Mucosa of descending colon (tissue), 3 donors: Measurements from ENCODE around the gene SLC26A9. TPM values are rescaled to one million over a fixed set of nuclear protein-coding genes. Genes with fewer than 3 reads are reported as not detected.

Experiments used
- ATAC-seq: fragments of 200-7000 bp; cut with Tn5 transposase; one replicate; pipeline ENCODE4 v1.9.1; 2020; ENCODE audit warnings: mild to moderate bottlenecking, moderate library complexity
- DNase-seq, 3 donors: peaks; one replicate each; pipeline ENCODE4 v3.0.0-alpha.2; 2020
- H3K36me3 ChIP-seq: fragments of 200-600 bp; one replicate; pipeline ENCODE4 v1.8.0; 2021; ENCODE audit warnings: low read depth, mild to moderate bottlenecking
- H3K4me1 ChIP-seq: fragments of 200-600 bp; one replicate; pipeline ENCODE4 v1.8.0; 2021; ENCODE audit warnings: low read depth, mild to moderate bottlenecking
- H3K4me3 ChIP-seq: fragments of 200-600 bp; one replicate; pipeline ENCODE4 v1.8.0; 2021; ENCODE audit warnings: mild to moderate bottlenecking
- H3K9me3 ChIP-seq: fragments of 200-600 bp; one replicate; pipeline ENCODE4 v1.8.0; 2021; ENCODE audit warnings: mild to moderate bottlenecking
- intact Hi-C, 2 donors: fragments of 100-400 bp; cut with DNase I in 1 of 2; cut with micrococcal nuclease in 1 of 2; formaldehyde crosslinking; loops; one replicate each; pipeline versions ENCODE4 v1.11.0 to v1.11.1; 2022; cut with DNase I, micrococcal nuclease
- total RNA-seq, 3 donors: library from RNA; stranded (reverse); fragmentation: NEBNext Ultra II Directional in 2 of 3; extraction: Animal tissue kit (Norgen Biotek cat#: 25700) in 2 of 3; gene quantifications; one replicate each; pipeline versions ENCODE4 v1.2.1 to v1.2.4, GENCODE V29; 2021 to 2023
- TF ChIP-seq, protein P1 (sequence below): fragments of 200-600 bp; IDR thresholded peaks from one replicate; pipeline ENCODE4 v1.8.0; 2022; ENCODE audit warnings: antibody characterized with exemption, mild to moderate bottlenecking
- donor health status: DM: no; HTN: no; CAD: no; lungs with moderate emphysema.
- donor health status: DM: no; HTN: no; CAD: no.
- donor health status: DM: no; HTN: yes; CAD: no.

The SLC26A9 gene
- total RNA-seq, 3 donors from 2014 or later, result not detected

DNA sequence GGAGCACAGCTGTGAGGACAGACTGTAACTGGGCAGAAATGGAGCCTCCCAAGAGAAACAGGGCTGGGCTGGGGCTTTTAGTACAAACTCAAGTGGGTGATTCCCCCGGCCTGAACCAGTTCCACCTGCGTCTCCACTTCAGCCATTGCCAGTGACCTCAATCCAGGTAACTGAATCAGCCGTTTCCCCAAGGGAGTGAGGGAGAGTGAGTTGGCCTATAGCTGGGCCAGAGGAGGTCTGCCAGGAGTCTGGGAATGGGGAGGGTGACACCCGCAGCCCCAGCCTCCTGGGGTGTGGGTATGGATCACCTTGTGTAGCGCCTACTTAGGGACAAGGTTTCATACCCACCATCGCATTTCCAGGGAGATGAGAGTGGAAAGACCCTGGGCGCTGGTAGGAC, 8.5 kb downstream of the SLC26A9 start:
- Histone ChIP-seq H3K9me3 (no peaks in the 10 kb centered on the region), H3K4me1 (no peaks in the 10 kb centered on the region), H3K4me3 (no peak overlapping the region), H3K36me3 (no peaks in the 10 kb centered on the region)
- TF ChIP-seq, protein P1, sequence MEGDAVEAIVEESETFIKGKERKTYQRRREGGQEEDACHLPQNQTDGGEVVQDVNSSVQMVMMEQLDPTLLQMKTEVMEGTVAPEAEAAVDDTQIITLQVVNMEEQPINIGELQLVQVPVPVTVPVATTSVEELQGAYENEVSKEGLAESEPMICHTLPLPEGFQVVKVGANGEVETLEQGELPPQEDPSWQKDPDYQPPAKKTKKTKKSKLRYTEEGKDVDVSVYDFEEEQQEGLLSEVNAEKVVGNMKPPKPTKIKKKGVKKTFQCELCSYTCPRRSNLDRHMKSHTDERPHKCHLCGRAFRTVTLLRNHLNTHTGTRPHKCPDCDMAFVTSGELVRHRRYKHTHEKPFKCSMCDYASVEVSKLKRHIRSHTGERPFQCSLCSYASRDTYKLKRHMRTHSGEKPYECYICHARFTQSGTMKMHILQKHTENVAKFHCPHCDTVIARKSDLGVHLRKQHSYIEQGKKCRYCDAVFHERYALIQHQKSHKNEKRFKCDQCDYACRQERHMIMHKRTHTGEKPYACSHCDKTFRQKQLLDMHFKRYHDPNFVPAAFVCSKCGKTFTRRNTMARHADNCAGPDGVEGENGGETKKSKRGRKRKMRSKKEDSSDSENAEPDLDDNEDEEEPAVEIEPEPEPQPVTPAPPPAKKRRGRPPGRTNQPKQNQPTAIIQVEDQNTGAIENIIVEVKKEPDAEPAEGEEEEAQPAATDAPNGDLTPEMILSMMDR, result no peak
- DNase-seq, result no peak
- ATAC-seq, result no peak
- intact Hi-C loops, result no loop called here

DNA sequence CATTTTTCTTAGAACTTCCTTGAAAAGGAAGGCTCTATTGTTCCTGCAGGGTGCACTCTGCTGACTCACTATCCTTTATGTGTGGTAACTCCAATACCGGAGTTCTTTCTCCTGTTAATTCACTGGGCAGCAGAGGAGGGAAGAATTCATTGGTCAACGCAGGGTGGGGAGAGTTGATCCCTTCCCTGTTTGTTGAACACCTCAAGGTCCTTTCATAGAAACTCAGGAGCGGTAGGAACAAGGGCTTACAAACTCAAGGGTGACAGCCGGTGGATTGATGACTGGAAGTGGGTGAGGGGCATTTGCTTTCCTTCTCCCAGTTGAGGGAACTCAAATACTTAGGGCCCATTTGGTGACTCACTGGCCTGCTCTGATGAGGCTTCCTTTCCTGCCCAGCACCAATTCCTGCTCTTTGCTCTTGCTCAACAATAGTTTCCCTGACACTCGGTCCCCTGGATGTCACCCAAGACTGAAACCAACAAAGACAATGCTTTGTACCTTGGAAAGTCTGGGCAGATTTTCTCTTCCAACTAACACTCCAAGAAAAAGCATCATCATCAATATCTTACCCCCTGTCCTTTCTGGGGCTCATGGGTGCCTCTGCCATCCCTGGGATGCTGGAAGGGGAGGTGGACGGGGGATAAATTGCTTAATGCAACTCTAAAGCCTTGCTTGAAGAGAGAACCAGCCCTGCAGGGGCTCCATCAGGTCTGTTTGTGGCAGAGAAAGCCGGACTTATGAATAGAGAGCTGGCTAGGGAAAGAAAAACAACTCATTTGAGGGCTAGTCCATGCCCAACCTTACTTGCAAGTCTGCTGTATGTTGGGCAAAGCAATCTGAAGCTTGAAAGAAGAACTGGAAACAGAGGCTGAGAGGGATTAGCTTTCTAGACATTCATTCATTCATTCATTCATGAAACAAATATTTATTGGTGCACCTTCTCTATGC, 9.3 kb downstream of the SLC26A9 start:
- no peaks in the 10 kb centered on the region for H3K9me3 ChIP-seq
- no peak overlapping the region for H3K4me3 ChIP-seq
- DNase-seq (no peak), ATAC-seq (no peak)
- H3K4me1 ChIP-seq, result no peaks in the 10 kb centered on the region
- H3K36me3 ChIP-seq, result no peaks in the 10 kb centered on the region
- TF ChIP-seq, protein P1, result no peak
- intact Hi-C loops, result no loop called here

GRCh38 chr1:205932776-205933175, 10.5 kb downstream of the SLC26A9 start:
- TF ChIP-seq, protein P1, result no peak
- no peak overlapping the region for H3K4me3 ChIP-seq
- ATAC-seq, result no peak
- no peak for DNase-seq
- H3K4me1 ChIP-seq, result no peaks in the 10 kb centered on the region
- H3K36me3 ChIP-seq, result no peaks in the 10 kb centered on the region
- intact Hi-C loops, result no loop called here
- H3K9me3 ChIP-seq, result no peaks in the 10 kb centered on the region

- intact Hi-C loops, result no loop called here
- DNase-seq (no peak), ATAC-seq (no peak)
- H3K36me3 ChIP-seq, result no peaks in the 10 kb centered on the region
- no peaks in the 10 kb centered on the region for H3K9me3 ChIP-seq
- H3K4me1 ChIP-seq, result no peaks in the 10 kb centered on the region
- TF ChIP-seq, protein P1, result no peak
- no peak overlapping the region for H3K4me3 ChIP-seq
Observed at GRCh38 chr1:205930799-205931281, 12.4 kb downstream of the SLC26A9 start.

- Histone ChIP-seq H3K4me3 (no peak overlapping the region), H3K4me1 (no peaks in the 10 kb centered on the region), H3K9me3 (no peaks in the 10 kb centered on the region), H3K36me3 (no peaks in the 10 kb centered on the region)
- ATAC-seq (no peak), DNase-seq (no peak)
- intact Hi-C loops, result no loop called here
- TF ChIP-seq, protein P1, result no peak
Observed at GRCh38 chr1:205930195-205930577, 13.1 kb downstream of the SLC26A9 start.
